ENCODE data around the gene MSI2.

Gene MSI2

GRCh38 chr17:57638284-57638683 lies 382.0 kb downstream of the MSI2 start:
- DNase-seq (ENCODE audit: low spot score) = no peak

GRCh38 chr17:57639381-57639780 lies 383.1 kb downstream of the MSI2 start:
- no peak for DNase-seq (ENCODE audit: low spot score)

- no peak for DNase-seq (ENCODE audit: low spot score)
These were observed 383.8 kb downstream of the MSI2 start for GRCh38 chr17:57640079-57640478.

- DNase-seq (ENCODE audit: low spot score) = no peak
These were observed 385.4 kb downstream of the MSI2 start for GRCh38 chr17:57641761-57642160.

GRCh38 chr17:57643062-57643461 lies 386.7 kb downstream of the MSI2 start:
- no peak for DNase-seq (ENCODE audit: low spot score)

- DNase-seq (ENCODE audit: low spot score) = no peak
These were observed 388.0 kb downstream of the MSI2 start for GRCh38 chr17:57644326-57644725.

- DNase-seq (ENCODE audit: low spot score) = no peak
These were observed 389.8 kb downstream of the MSI2 start for GRCh38 chr17:57645950-57646665.

GRCh38 chr17:57648720-57649119 lies 392.4 kb downstream of the MSI2 start:
- DNase-seq (ENCODE audit: low spot score) = no peak

- no peak for DNase-seq (ENCODE audit: low spot score)
These were observed 392.9 kb downstream of the MSI2 start for GRCh38 chr17:57649191-57649590.

GRCh38 chr17:57649731-57650484 lies 393.6 kb downstream of the MSI2 start:
- no peak for DNase-seq (ENCODE audit: low spot score)

- no peak for DNase-seq (ENCODE audit: low spot score)
These were observed 394.2 kb downstream of the MSI2 start for GRCh38 chr17:57650548-57650947.

- no peak for DNase-seq (ENCODE audit: low spot score)
These were observed 395.1 kb downstream of the MSI2 start for GRCh38 chr17:57651451-57651850.

GRCh38 chr17:57651996-57652395 lies 395.7 kb downstream of the MSI2 start:
- DNase-seq (ENCODE audit: low spot score) = no peak

- DNase-seq (ENCODE audit: low spot score) = no peak
These were observed 396.5 kb downstream of the MSI2 start for GRCh38 chr17:57652811-57653210.

- DNase-seq (ENCODE audit: low spot score) = no peak
These were observed 397.0 kb downstream of the MSI2 start for GRCh38 chr17:57653279-57653678.

- DNase-seq (ENCODE audit: low spot score) = no peak
These were observed 397.9 kb downstream of the MSI2 start for GRCh38 chr17:57654040-57654775.

- DNase-seq (ENCODE audit: low spot score) = no peak
These were observed 399.2 kb downstream of the MSI2 start for GRCh38 chr17:57655553-57655952.

GRCh38 chr17:57657211-57657610 lies 400.9 kb downstream of the MSI2 start:
- DNase-seq (ENCODE audit: low spot score) = no peak

- DNase-seq (ENCODE audit: low spot score) = no peak
These were observed 405.7 kb downstream of the MSI2 start for GRCh38 chr17:57662041-57662440.

GRCh38 chr17:57662644-57663308 lies 406.5 kb downstream of the MSI2 start:
- DNase-seq (ENCODE audit: low spot score) = peak; percentile 11

GRCh38 chr17:57663326-57664070 lies 407.2 kb downstream of the MSI2 start:
- DNase-seq (ENCODE audit: low spot score) = no peak

GRCh38 chr17:57665128-57665527 lies 408.8 kb downstream of the MSI2 start:
- no peak for DNase-seq (ENCODE audit: low spot score)

Measured in hematopoietic multipotent progenitor cell treated with erythropoietin and hydrocortisone succinate and interleukin-3 and kit ligand, for 17 days (in vitro differentiated cells).